Spinal cord (tissue), 10 donors: Measurements from ENCODE around the gene JAM2. TPM values are rescaled to one million over a fixed set of nuclear protein-coding genes. Genes with fewer than 3 reads are reported as not detected.
"Not testable (repeated sequence)": the region's sequence is repeated elsewhere in the genome, so short reads cannot be mapped to it uniquely, and the experiment has no call there.

ENCODE experiments used
- DNase-seq, 6 donors: peaks; one replicate each; pipeline versions ENCODE4 v3.0.0 to v3.0.0-alpha.2; 2013 to 2015; ENCODE audit warnings: low spot score in 6 of 6, low read depth in 4 of 6
- H3K27ac ChIP-seq: one replicate; pipeline ENCODE4 v1.5.1; 2013; ENCODE audit warnings: low read depth, low read length, control low read depth
- H3K27me3 ChIP-seq: one replicate; pipeline ENCODE4 v1.6.1; 2013; ENCODE audit warnings: low read length; ENCODE audit not compliant: control insufficient read depth, insufficient read depth
- H3K36me3 ChIP-seq: one replicate; pipeline ENCODE4 v1.6.1; 2013; ENCODE audit warnings: low read length; ENCODE audit not compliant: control insufficient read depth, insufficient read depth
- H3K4me1 ChIP-seq: one replicate; pipeline ENCODE4 v1.6.1; 2013; ENCODE audit warnings: low read length; ENCODE audit not compliant: control insufficient read depth, insufficient read depth
- H3K4me3 ChIP-seq: one replicate; pipeline ENCODE4 v1.5.1; 2013; ENCODE audit warnings: low read depth, low read length, control low read depth
- H3K9me3 ChIP-seq: one replicate; pipeline ENCODE4 v1.6.1; 2013; ENCODE audit warnings: low read length; ENCODE audit not compliant: control insufficient read depth, insufficient read depth
- WGBS: methylation state at CpG from one replicate; pipeline ENCODE4 v1.1.5; 2013; ENCODE audit warnings: missing lambda C conversion rate; ENCODE audit not compliant: insufficient coverage; 5-methylcytosine and 5-hydroxymethylcytosine counted together
- polyA plus RNA-seq, 2 donors: library from polyadenylated mRNA; unstranded; fragments of 120-200 nt; gene quantifications; one replicate each; pipeline ENCODE4 v1.2.1, GENCODE V29; 2013; ENCODE audit not compliant: insufficient read length in 2 of 2
- total RNA-seq, 2 donors: library from RNA; depleted of rRNA in 1 of 2; stranded (reverse); fragments of 120-200 nt in 1 of 2; fragments of >200 nt in 1 of 2; gene quantifications; one replicate each; pipeline versions ENCODE4 v1.2.3 to v1.2.4, GENCODE V29; 2013 to 2014
- donor health status: healthy.

JAM2 gene
- total and polyA plus RNA-seq, 4 donors = 77.4 to 104 (median 94.5) TPM

GRCh38 chr21:25625036-25625435 lies 14.0 kb upstream of the JAM2 start:
- Histone ChIP-seq H3K36me3 (no peaks in the 10 kb centered on the region), H3K9me3 (no peaks in the 10 kb centered on the region), H3K27ac (no peak overlapping the region), H3K27me3 (no peaks in the 10 kb centered on the region), H3K4me3 (no peak overlapping the region), H3K4me1 (peaks cover 3% of the 10 kb centered on the region)
- DNase-seq = peak in 1 of 6 donors; percentile 23
- no CpG with 5 or more reads among the region's 1 CpG for WGBS

- H3K27ac ChIP-seq, H3K9me3 ChIP-seq, H3K4me3 ChIP-seq, H3K36me3 ChIP-seq, H3K4me1 ChIP-seq, DNase-seq, H3K27me3 ChIP-seq: not testable (repeated sequence)
- WGBS = 90% methylated on average over 7 of the region's 11 CpGs
Measured at GRCh38 chr21:25625776-25626555, 13.1 kb upstream of the JAM2 start.

DNA sequence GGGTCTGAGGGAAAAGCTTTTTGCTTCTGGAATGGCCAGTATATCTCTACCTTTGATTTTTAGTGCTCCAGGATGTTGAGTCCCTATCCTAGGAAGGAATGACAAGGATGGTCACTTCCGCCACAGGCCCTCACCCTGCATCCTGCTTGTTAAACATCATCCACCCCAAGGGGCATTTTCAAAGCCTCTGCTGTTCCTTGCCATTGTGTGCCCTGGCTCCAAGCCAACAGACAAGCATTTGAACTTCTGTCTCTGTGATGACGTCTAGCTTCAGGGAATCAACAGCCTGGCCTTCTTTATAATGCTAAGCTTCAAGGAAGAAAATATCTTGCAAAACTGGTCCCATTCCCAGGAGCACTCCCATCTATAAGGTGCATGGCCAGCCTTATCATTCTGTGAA lies 12.3 kb upstream of the JAM2 start:
- no peak overlapping the region for H3K27ac ChIP-seq
- WGBS = 36% methylated on average over 2 of the region's 2 CpGs

GRCh38 chr21:25632296-25632695 lies 6.8 kb upstream of the JAM2 start:
- Histone ChIP-seq H3K9me3 (no peaks in the 10 kb centered on the region), H3K27me3 (no peaks in the 10 kb centered on the region), H3K36me3 (no peaks in the 10 kb centered on the region), H3K27ac (no peak overlapping the region), H3K4me3 (no peak overlapping the region), H3K4me1 (no peaks in the 10 kb centered on the region)
- WGBS = no CpG with 5 or more reads among the region's 2 CpGs
- DNase-seq = peak in 1 of 6 donors; percentile 76

More for the DNA sequence above, 12.3 kb upstream of the JAM2 start:
- Histone ChIP-seq H3K9me3 (no peaks in the 10 kb centered on the region), H3K27me3 (no peaks in the 10 kb centered on the region), H3K36me3 (no peaks in the 10 kb centered on the region), H3K4me3 (no peak overlapping the region), H3K4me1 (peaks cover 3% of the 10 kb centered on the region)
- peak in 2 of 6 donors; percentile 59 for DNase-seq

DNA sequence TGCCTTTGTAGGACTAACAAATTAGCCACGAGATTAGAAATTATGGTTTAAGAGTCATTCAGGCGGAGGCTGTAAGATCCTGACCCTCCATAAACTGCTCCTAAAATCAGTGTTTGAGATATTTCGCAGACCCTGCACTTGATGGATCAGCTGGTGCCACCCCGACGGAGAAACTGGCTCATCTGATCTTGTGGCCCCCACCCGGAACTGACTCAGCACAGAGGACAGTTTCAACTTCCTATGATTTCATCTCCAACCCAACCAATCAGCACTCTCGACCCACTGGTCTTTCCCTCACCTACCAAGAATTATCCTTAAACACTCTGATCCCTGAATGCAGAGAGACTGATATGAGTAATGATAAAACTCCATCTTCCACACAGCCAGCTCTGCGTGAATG lies 3.7 kb upstream of the JAM2 start:
- Histone ChIP-seq H3K27ac (no peak overlapping the region), H3K4me3 (no peak overlapping the region), H3K9me3 (no peaks in the 10 kb centered on the region), H3K4me1 (peaks cover 8% of the 10 kb centered on the region), H3K27me3 (no peaks in the 10 kb centered on the region), H3K36me3 (no peaks in the 10 kb centered on the region)
- WGBS = 91% methylated on average over 5 of the region's 8 CpGs
- no peak for DNase-seq

DNA sequence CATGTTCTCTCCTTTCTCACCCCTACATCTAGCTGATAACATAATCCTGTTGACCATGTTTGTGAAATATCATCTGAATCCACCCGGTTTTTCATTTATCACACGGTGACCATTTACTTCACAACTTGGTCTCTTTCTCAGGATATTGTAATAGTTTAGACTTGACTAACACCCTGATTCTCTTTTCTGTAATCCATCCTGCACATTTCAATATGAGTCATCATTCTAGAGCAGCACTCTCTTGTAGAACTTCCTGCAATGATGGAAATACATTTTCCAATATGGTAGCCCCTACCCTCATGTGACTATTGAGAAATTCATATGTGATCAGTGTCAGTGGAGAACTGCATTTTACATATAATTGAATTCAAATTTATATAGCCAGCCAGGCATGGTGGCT lies 2.3 kb upstream of the JAM2 start:
- no peaks in the 10 kb centered on the region for H3K27me3 ChIP-seq
- no peaks in the 10 kb centered on the region for H3K36me3 ChIP-seq
- H3K27ac ChIP-seq = no peak overlapping the region
- no peak overlapping the region for H3K4me3 ChIP-seq
- H3K4me1 ChIP-seq = peaks cover 8% of the 10 kb centered on the region
- H3K9me3 ChIP-seq = no peaks in the 10 kb centered on the region
- no CpG with 5 or more reads among the region's 2 CpGs for WGBS
- DNase-seq = no peak

DNA sequence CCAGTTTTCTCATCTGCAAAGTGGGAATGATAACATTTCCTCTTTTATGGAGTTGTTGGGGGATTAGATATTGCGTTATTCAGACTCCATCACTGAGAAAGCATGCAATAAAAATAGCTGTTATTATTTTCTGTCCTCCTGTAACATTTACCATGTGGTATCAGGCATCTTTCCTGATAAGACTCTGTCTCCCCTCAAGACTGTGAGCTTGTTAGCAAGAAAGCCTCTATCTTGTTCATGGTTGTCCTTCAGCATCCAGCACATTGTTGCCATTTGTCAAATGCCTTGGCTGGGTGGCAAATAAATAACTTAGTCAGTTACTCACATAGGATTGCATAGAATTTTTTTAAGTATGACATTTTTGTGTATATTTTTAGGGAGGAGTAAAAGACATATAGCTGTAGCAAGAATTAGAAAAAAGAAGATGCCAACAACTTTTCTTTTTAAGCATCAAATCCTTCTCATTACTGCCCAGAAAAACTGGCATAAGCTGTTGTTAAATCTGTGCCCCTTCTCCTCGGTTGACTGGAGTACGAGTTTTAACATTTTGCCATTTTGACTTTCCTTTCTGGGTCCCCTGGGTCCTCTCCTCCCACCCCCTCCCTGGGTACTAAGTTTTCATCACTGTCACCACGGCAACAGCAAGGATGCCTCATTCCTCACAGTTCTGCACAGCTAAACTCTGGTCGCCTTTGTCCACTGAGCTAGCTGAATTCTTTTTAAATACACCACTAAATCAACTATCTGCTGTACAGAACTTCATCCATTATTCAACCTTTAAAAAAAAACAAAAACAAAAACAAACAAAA lies 1.0 kb upstream of the JAM2 start:
- Histone ChIP-seq H3K27me3 (no peaks in the 10 kb centered on the region), H3K27ac (peak overlapping the region; percentile 91), H3K36me3 (no peaks in the 10 kb centered on the region), H3K4me3 (peak overlapping the region; percentile 87), H3K4me1 (peaks cover 8% of the 10 kb centered on the region), H3K9me3 (no peaks in the 10 kb centered on the region)
- 2% methylated on average over 4 of the region's 5 CpGs for WGBS
- DNase-seq = peak in 2 of 6 donors; percentile 74

GRCh38 chr21:25639551-25640201 lies 618 bp downstream of the JAM2 start:
- peak in 2 of 6 donors; percentile 31 to 80 for DNase-seq
- H3K27me3 ChIP-seq = no peaks in the 10 kb centered on the region
- no peaks in the 10 kb centered on the region for H3K9me3 ChIP-seq
- H3K27ac ChIP-seq = peak overlapping the region; percentile 91
- H3K36me3 ChIP-seq = no peaks in the 10 kb centered on the region
- peaks cover 8% of the 10 kb centered on the region for H3K4me1 ChIP-seq
- under 1% methylated on average over 38 of the region's 40 CpGs for WGBS
- H3K4me3 ChIP-seq = peak overlapping the region; percentile 87

DNA sequence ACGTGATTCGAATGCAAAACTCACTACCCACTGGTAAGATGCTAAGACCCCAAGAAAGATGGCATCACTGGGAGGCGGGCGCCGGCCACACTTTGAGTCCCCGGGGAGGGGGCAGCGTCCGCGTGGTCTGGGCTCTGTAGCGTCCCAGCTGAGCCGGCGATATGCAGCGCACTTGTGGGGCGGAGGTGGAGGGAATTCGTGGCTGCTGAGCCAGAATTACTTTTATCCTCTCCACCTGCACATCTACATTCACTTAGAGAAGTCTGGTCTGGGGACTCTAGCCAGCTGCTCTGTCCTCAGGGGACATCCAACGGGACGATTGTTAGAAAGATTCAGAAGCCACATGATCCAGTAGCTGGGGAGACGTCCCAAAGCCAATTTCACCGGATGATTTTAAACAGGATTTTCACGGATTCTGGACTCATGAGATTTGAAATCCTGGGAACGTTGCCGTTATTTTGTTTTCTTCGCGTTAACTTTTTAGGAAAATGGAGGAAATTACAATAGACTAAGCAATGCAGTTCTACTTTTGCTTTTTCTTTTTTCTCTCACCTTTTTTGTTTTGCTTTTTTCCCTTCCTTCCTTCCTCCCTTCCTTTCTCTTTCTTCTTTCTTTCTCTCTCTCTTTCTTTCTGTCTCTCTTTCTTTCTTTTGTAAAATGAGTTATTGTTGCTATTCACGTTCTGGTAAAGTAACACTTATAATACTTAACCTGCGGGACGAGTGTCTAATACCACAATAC lies 1.3 kb downstream of the JAM2 start:
- 0% methylated on average over 21 of the region's 27 CpGs for WGBS
- Histone ChIP-seq H3K36me3 (no peaks in the 10 kb centered on the region), H3K27ac (peak overlapping the region; percentile 91), H3K9me3 (no peaks in the 10 kb centered on the region), H3K27me3 (no peaks in the 10 kb centered on the region), H3K4me1 (peaks cover 8% of the 10 kb centered on the region), H3K4me3 (peak overlapping the region; percentile 87)
- DNase-seq = peak in 4 of 6 donors; percentile 55 to 87 (median 71)
